ENCODE measurements around the gene DISP2. TPM values are rescaled to one million over a fixed set of nuclear protein-coding genes. Genes with fewer than 3 reads are reported as not detected.

DISP2 gene
- total RNA-seq, 1 experiment from 2014 or later: 0.24 TPM

DNA sequence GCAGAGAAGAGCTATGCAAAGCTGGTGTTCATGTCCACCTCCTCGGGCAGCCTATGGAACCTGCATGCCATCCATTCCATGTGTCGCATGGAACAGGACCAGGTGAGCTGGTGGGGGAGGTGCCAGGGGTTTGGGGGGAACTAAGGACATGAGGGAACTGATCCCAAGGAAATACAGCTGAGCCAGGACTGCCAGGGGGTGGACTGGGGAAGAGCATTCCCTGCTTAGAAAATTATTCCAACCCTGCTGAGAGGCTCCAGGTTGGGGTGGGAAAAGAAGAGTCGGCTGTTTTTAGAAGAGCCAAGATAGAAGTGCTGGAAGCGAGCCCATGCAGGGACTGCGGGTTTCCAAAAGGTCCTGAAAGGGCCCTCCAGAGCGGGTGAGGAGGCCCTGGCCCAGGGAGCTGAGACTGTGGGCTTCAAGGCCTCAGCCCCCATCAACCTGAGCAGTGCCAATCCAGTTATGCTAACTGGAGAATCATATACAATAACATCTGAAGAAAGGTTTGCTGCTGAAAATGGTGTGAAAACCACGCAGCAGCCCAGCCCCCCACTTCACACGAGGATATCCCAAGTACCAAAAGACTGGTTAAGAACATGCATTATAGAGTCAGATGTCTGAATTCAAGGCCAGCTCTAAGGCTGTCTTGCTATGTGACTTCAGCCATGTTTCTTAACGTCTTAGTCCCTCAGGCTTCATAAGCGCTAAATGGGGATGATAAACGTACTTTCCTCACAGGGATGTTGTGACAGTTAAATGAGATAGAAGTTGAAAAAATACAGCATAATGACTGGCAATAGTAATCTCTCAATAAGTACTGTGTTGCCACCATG is 7.8 kb downstream of the DISP2 start:
- DNase-seq (ENCODE audit: low read depth): no peak

DNA sequence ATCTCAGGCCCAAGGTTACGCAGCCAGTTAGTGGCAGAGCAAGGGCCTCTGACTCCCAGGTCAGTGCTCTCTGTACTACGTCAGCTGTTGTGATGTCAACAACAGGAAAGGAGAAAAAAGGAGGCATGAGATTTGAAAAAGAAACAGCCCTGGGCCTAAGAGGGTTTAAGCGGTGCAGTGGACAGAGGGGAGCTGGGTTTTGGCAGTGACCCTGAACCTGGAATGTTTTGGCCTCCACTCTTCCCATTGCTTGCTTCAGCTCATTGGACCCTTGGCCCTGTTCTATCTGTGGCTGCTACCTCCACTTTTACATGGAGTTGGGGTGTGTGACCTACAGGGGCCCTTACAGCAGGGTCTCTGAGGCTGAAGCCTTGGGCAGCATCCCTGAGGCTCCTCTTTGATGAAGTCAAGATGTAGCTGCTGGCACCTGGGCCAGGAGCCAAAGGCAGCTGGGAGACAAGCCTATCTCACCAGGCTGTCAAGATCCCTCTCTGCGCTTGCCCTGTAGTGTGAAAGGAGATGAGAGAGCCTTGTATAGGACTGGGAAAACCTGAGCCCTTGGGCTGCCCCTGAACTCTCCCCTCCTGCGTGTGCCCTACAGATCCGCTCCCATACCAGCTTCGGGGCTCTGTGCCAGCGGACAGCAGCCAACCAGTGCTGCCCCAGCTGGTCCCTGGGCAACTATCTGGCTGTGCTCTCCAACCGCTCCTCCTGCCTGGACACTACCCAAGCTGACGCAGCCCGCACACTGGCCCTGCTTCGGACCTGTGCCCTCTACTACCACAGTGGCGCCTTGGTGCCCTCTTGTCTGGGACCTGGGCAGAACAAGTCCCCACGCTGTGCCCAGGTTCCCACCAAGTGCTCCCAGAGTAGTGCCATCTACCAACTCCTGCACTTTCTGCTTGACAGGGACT is 8.7 kb downstream of the DISP2 start:
- DNase-seq (ENCODE audit: low read depth): no peak

DNA sequence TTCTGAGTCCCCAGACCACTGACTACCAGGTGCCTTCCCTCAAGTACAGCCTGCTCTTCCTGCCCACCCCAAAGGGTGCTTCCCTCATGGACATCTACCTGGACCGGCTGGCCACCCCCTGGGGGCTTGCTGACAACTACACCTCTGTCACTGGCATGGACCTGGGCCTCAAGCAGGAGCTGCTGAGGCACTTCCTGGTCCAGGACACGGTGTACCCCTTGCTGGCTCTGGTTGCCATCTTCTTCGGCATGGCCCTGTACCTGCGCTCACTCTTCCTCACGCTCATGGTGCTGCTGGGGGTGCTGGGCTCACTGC is 9.3 kb downstream of the DISP2 start:
- no peak for DNase-seq (ENCODE audit: low read depth)

DNA sequence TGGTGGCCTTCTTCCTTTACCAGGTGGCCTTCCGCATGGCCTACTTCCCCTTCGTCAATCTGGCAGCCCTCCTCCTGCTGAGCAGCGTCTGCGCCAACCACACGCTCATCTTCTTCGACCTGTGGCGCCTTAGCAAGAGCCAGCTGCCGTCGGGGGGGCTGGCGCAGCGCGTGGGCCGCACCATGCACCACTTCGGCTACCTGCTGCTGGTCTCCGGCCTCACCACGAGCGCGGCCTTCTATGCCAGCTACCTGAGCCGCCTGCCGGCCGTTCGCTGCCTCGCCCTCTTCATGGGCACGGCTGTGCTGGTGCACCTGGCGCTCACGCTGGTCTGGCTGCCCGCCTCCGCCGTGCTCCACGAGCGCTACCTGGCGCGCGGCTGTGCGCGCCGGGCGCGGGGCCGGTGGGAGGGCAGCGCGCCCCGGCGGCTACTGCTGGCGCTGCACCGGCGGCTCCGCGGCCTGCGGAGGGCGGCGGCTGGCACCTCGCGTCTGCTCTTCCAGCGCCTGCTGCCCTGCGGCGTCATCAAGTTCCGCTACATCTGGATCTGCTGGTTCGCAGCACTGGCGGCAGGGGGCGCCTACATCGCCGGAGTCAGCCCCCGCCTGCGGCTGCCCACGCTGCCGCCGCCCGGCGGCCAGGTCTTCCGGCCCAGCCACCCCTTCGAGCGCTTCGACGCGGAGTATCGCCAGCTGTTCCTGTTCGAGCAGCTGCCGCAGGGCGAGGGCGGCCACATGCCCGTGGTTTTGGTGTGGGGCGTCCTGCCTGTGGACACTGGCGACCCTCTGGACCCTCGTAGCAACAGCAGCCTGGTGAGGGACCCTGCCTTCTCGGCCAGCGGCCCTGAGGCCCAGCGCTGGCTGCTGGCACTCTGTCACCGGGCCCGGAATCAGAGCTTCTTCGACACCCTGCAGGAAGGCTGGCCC is 9.9 kb downstream of the DISP2 start:
- peak; percentile 88 for DNase-seq (ENCODE audit: low read depth)

DNA sequence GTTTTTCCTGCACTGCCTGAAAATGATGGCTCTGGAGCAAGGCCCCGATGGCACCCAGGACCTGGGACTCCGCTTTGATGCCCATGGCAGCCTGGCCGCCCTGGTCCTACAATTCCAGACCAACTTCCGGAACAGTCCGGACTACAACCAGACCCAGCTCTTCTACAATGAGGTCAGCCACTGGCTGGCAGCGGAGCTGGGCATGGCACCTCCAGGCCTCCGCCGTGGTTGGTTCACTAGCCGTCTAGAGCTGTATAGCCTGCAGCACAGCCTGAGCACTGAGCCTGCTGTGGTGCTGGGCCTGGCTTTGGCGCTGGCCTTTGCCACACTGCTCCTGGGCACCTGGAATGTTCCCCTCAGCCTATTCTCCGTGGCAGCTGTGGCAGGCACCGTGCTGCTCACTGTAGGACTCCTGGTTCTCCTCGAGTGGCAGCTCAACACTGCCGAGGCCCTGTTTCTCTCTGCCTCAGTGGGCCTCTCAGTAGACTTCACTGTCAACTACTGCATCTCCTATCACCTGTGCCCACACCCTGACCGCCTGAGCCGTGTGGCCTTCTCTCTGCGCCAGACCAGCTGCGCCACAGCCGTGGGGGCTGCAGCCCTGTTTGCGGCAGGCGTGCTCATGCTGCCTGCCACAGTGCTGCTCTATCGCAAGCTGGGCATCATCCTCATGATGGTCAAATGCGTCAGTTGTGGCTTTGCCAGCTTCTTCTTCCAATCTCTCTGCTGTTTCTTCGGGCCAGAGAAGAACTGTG is 10.9 kb downstream of the DISP2 start:
- DNase-seq (ENCODE audit: low read depth): no peak

DNA sequence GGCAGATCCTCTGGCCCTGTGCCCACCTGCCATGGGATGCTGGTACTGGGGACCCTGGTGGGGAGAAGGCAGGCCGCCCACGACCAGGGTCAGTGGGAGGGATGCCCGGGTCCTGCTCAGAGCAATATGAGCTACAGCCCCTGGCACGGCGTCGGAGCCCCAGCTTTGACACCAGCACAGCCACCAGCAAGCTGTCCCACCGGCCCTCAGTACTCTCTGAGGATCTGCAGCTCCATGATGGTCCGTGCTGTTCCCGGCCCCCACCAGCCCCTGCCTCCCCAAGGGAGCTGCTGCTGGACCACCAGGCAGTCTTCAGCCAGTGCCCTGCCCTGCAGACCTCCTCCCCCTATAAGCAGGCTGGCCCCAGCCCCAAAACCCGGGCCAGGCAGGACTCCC is 11.5 kb downstream of the DISP2 start:
- no peak for DNase-seq (ENCODE audit: low read depth)

DNA sequence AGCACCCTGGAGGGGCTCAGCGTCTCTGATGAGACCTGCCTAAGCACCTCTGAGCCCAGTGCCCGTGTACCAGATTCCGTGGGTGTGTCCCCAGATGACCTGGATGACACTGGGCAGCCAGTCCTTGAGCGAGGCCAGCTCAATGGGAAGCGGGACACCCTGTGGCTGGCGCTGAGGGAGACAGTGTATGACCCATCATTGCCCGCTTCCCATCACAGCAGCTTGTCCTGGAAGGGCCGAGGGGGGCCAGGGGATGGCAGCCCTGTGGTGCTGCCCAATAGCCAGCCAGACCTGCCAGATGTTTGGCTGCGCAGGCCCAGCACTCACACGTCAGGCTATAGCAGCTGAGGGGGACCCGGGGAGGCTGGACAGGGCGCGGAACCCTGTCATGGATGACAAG is 12.0 kb downstream of the DISP2 start:
- DNase-seq (ENCODE audit: low read depth): no peak

DNA sequence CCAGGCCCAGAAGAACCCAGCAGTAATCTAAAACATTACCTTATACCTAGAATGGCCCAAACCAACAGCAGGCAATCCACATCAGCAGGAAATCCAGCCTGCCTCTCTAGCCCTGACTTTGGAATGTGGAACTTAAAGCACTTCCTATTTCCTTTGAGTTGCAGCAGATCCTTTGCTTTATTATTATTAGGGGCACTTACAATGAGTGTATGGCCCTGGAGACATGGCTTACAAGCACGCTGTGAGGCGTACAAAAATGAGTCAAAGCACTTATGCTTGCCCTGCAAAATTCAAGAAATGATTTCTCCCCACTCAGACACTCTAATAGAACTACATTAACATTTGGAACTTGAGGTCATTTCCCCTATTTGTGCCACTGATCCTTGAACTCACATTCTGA is 15.0 kb downstream of the DISP2 start:
- DNase-seq (ENCODE audit: low read depth): no peak

- DNase-seq (ENCODE audit: low read depth): no peak
Observed at GRCh38 chr15:40377606-40378005, 19.6 kb downstream of the DISP2 start.

DNA sequence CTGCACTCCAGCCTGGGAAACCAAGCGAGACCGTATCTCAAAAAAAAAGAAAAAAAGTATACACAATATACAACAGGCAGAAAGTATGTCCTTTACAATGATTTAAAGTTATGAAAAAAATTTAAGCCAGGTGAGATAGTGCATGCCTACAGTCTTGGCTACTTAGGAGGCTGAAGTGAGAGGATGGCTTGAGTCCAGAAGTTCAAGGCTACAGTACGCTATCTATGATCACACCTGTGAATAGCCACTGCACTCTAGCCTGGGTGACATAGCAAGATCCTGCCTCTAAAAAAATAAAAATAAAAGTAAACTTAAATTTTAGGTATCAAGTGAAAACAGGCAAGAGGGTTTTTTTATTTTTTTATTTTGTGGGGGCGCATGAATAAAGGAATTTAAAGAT is 21.4 kb downstream of the DISP2 start:
- no peak for DNase-seq (ENCODE audit: low read depth)

GRCh38 chr15:40379853-40380252 is 21.8 kb downstream of the DISP2 start:
- peak; percentile 91 for DNase-seq (ENCODE audit: low read depth)

DNA sequence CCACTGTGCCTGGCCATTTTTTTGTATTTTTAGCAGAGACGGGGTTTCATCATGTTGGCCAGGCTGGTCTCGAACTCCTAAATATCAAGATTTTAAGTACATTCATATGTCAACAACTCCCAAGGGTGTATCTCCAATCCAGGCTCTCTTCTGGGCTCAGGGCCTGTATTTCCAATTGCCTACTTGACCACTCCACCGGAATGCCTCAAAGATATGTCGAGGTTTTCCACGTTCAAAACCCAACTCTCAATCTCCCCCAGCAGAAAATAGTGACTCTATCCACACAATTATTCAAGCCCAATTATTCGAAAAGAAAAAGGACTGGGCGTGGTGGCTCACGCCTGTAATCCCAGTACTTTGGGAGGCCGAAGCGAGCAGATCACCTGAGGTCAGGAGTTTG is 22.6 kb downstream of the DISP2 start:
- DNase-seq (ENCODE audit: low read depth): no peak

DNA sequence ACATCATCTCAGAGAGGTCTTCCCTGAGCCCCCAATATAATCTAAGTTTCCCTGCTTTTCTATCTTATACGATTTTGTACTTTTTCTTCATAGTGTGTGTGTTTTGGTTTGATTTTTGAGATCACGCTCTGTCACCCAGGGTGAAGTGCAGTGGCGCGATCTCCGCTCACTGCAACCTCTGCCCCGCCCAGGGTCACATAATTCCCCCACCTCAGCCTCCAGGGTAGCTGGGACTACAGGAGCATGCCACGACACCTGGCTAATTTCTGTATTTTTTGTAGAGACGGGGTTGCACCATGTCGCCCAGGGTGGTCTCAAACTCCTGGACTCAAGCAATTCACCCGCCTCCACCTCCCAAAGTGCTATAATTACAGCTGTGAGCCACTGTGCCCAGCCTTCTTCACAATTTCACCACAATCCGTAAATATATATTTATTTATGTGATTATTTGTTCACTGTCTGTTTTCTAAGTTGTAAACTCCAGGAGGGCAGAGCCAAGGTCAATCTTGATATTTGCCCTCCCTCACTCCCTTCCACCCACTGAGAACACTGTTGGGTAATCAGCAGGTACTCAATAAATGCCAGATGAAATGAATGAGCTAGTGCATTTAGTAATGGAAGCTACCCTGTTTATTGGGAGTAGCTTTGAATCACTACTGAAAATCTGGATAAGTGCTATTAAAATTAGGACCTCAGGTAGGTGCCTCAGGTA is 24.0 kb downstream of the DISP2 start:
- DNase-seq (ENCODE audit: low read depth): no peak

DNA sequence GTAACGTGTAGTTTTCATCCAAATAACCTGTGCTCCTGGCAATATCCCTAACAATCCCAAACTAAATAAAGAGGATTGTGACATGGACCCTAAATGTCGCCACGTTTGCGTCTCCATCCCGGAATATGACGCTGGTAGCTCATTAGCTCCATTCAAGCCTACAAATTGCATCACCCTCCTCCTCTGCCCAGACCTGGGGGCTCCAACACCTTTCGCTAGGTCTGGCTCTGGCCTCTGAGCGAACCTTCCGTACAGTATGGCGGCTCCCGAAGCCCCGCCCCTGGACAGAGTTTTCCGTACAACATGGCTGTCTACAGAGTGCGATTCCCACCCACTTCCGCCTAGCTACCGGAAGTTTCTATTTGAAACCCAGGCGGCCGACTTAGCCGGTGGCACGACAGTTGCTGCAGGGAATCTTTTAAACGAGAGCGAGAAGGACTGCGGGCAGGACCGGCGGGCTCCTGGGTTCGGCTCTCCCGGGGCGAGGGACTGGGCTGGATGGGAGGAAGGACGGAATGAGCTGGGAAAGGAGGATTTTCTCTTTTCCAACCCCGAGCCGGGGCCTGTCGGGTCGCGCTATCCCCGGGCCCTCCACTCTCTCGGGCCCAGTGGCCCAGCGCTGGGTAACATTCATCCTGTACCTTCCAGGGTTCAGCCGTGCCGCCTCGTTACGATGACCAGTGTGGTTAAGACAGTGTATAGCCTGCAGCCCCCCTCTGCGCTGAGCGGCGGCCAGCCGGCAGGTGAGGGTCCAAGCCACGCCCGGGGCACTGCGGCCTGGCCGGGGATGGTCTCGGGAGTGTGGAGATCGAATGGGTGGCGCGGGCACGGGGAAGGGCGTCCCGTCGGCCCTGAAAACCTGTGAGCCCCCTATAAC is 24.8 kb downstream of the DISP2 start, which contains the start of gene KNSTRN:
TSS of gene KNSTRN (plus strand) at position 142 of the 877 bp plus-strand sequence. CDS start at position 257, 115 bp downstream.
- peak; percentile 94 for DNase-seq (ENCODE audit: low read depth)

GRCh38 chr15:40386480-40386879 is 28.5 kb downstream of the DISP2 start:
- no peak for DNase-seq (ENCODE audit: low read depth)

DNA sequence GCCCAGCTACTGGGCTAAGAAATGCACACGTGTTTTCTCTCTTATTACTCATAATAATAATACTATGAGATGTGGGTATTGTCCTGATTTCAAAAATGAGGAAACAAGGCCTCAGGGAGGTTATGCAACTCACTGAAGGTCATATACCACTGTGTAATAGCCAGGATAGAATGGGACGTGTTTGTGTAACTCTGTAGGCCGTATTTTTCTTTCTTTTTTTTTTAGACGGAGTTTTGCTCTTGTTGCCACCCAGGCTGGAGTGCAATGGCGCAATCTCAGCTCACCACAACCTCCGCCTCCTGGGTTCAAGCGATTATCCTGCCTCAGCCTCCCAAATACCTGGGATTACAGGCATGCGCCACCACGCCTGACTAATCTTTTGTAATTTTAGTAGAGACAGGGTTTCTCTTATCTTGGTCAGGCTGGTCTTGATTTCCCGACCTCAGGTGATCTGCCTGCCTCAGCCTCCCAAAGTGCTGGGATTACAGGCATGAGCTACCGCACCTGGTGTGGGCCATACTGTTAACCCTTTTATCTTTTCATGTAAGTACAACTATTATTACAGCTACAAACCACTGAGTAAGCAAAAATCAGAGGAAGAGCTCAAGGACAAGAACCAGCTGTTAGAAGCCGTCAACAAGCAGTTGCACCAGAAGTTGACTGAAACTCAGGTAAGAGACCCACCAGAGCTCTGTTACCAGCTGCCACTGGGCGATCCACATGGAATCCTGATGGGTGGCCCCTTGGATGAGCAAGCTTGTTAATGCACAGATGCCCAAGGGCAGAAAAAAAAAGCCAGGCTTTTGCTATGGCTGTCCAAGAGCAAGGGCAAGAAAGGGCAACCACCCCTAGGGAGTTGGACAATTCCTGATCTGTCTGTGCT is 31.2 kb downstream of the DISP2 start:
- DNase-seq (ENCODE audit: low read depth): no peak

DNA sequence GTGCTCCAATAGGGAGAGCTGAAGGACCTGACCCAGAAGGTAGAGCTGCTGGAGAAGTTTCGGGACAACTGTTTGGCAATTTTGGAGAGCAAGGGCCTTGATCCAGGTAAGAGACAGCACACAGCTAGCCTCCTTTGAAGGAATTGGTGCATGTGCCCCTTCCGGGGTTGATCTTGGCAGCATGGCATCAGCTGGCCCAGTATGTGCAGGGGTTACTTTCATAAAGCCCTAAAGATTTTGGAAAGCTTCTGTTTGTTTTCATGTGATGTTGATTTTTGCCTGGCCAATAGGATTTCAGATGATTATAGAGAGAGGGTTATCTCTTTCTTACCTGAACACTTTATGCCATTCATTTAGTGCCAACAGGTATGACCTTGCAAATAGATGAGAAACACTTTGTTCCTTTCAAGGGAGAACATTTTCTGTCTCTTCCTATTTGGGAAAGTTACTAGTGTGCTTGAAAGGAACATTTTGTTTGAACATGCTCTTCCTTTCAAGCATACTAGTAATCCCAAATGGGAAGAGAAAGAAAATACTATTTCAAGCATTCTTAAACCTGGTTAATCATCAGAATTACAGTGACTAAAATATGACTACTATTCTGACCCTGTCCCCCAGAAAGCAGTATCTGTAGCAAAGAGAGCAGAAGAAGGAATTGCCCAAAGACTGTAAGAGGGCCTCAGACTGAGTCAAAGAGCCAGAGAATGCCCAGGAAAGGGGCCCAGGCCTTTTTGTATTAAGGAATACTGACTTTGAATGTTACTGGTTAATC is 32.0 kb downstream of the DISP2 start:
- DNase-seq (ENCODE audit: low read depth): no peak
